Thyroid gland (tissue), 4 donors: ENCODE measurements around the gene ABTB1.

Experiments
- CTCF ChIP-seq, 6 experiments: fragments of 200-600 bp in 3 of 6; fragments of 450-650 bp in 3 of 6; sonication (generic) in 3 of 6; IDR thresholded peaks; one replicate each; pipeline ENCODE4 v1.5.1; 2016 to 2019; ENCODE audit warnings: antibody characterized with exemption in 6 of 6, mild to moderate bottlenecking in 2 of 6, inconsistent platforms in 1 of 6, moderate library complexity in 1 of 6
- POLR2A ChIP-seq, 2 donors: fragments of 450-650 bp; IDR thresholded peaks; one replicate each; pipeline ENCODE4 v1.6.1; 2017; ENCODE audit warnings: antibody characterized with exemption in 2 of 2, mild to moderate bottlenecking in 2 of 2, moderate library complexity in 1 of 2

- TF ChIP-seq CTCF (IDR thresholded peaks at IDR 0.05), result no peak
- no peak for TF ChIP-seq POLR2A (IDR thresholded peaks at IDR 0.05)
Measured at GRCh38 chr3:127720161-127720823, 47.5 kb downstream of the ABTB1 start.
